Stimulated activated CD8-positive, alpha-beta memory T cell treated with anti-CD3 and anti-CD28 coated beads, Interleukin-12 subunit alpha, Interleukin-12 subunit beta, amount 100 ng/mL, for 4 hours (primary cell): Measurements from ENCODE around the gene OCA2.
"Not testable (repeated sequence)": the region's sequence is repeated elsewhere in the genome, so short reads cannot be mapped to it uniquely, and the experiment has no call there.

ENCODE experiments used
- DNase-seq: peaks from one replicate; pipeline ENCODE4 v3.0.0-alpha.2; 2020; ENCODE audit warnings: low read depth

The OCA2 gene

GRCh38 chr15:28023422-28023821 is 75.7 kb downstream of the OCA2 start:
- no peak for DNase-seq

GRCh38 chr15:28022961-28023360 is 76.2 kb downstream of the OCA2 start:
- no peak for DNase-seq

DNA sequence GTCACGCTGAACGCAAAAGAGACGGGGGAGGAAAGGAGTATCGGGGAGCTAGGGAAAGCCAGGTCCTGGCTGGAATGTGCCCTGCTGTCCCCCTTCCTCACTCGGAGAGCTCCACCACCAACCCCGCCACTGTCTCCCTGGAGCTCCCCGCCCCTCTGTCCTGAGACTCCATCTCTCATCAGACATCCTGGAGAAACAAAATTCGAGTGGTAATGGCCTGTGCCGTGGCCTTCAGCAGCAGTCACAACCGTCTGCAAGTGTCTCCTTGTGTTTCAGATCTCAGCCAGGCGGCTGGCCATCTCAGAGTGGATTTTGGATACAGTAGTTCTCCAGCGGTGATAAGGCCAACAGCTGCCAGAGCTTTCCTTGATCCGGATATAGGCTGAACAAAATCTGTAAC is 76.9 kb downstream of the OCA2 start:
- no peak for DNase-seq

DNA sequence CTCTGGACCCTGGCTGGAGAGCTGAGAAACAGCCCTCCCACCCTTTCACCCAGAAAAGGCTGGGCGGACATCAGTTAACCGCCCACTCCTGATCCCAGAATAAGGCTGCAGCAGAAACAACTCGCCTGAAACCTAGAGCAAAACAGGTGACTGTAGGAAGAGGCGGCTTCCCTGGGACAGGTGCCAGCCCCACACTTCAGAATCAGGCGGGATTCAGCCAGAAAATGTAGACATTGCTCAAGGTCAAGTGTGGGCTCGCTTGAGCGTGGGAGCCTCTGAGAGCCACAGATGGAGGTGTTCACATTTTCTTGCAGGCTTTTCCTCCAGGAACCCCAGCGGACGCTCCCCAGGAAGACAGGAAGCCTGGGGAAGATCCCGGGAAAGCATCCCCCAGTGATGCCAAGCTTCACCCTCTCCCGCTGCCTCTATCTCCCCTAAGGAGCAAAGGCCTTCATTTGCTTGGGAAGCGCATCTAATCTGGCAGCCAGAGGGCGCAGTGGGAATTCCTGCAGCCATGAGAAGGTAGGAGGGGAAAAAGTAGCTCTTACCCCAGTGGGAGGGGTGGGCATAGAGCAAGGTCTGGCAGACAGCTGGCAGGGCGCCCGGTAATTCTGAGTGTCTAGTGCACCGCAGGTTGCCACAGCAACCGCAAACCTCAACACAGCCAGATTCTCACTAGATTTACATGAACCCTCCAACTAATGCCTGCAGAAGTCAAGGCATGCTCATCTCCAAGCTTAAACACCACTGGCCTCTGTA is 77.7 kb downstream of the OCA2 start:
- DNase-seq: no peak

DNA sequence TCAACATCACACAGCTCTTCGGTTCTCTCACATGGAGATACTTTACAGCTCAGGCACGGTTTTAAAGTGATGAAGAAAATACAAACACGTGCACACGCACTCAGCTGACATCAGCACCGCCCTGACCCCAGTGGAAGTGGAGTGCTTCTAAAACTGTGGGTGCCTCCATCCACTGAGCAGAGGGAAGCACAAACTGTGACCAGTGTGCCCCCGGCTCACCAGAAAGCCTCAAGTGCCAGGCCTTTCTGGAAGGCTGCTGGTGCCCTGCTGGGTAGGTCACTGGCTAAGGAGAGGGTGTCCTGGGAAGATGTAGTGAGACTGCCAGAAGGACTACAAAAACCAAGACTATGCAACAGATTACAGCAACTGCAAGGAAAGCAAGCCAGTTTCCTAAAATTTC is 78.5 kb downstream of the OCA2 start:
- DNase-seq: no peak

- no peak for DNase-seq
These were observed 79.4 kb downstream of the OCA2 start for GRCh38 chr15:28019594-28020309.

- DNase-seq: no peak
These were observed 80.6 kb downstream of the OCA2 start for GRCh38 chr15:28018291-28019044.

GRCh38 chr15:28017423-28017924 is 81.6 kb downstream of the OCA2 start:
- DNase-seq: no peak

GRCh38 chr15:28015855-28016254 is 83.3 kb downstream of the OCA2 start:
- no peak for DNase-seq

GRCh38 chr15:28014623-28015200 is 84.4 kb downstream of the OCA2 start:
- no peak for DNase-seq

- DNase-seq: no peak
These were observed 85.1 kb downstream of the OCA2 start for GRCh38 chr15:28013976-28014375.

DNA sequence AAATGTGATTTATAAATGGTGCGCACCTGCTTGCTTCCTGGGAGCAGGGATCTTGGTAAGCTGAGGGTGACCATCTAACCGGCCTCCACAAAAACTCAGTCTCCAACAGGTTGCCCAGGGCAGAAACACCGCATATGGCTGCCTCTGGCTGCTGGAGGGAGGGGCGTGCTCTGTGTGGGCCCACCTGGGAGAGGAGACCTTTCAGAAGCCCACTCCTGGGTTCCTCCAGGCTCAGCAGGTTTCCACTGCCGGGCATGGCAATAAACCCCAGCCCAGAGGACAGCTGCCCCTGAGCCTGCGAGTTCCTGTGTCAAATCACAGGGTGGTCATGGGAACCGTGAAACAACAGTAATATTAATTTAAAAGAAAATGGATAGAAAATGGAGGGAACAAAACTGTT is 85.6 kb downstream of the OCA2 start:
- no peak for DNase-seq

GRCh38 chr15:28012231-28012630 is 86.9 kb downstream of the OCA2 start:
- no peak for DNase-seq

DNA sequence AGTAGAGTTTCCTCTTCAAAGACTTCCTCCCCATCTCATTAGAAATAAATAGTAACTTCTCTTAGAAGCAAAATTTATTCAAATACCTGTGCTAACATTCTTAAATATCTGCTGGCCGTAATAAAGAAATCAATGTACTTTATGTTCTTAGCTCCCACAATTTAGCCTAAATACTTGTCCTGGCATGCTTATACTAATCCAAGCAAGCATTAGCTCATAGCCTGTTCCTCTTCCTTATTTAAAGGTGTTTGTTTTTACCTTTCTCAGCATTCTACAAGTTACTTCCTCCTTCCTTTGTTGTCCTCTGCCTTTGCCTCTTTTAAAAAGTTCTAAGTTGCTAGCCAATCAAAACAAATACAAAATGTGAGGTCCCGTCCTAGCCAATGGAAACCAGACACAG is 90.9 kb downstream of the OCA2 start:
- not testable (repeated sequence) for DNase-seq

DNA sequence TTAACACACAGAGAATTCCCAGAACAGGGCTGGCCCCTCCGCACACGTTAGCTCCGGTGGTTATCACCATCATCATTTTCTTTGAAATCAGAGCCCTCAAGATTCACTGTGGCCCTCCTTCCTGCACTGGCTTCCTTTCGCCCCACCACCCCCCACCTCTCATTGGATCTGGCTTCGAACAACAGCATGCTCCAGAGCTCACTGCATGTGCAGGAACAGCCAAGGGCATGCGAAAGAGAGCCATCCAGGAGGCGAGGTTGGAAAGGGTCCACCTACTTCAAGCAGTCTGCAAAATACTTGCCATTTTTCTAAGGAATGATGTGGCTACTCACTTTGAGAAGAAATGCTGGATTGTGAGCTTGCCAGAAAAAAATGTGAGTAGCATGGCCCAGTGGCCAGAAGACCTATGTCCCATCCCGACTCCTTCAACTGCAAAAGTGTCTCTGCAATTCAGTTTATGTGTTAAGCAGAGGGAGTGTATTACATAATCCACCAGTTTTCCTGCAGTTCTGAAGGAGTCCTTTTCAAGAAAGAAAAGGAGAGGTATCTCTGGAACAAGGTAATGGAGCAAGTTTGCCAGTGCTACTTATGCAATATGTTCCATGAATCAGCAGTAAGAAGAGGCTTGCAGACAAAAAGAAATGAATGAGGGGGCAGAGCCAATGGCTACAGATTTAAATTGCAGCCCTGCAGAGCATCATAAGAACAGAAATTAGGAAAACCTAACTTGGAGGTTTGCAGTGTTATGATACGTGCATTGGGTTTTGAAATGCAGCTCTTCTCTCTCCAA is 92.8 kb downstream of the OCA2 start:
- DNase-seq: no peak

- no peak for DNase-seq
These were observed 94.0 kb downstream of the OCA2 start for GRCh38 chr15:28005004-28005527.

DNA sequence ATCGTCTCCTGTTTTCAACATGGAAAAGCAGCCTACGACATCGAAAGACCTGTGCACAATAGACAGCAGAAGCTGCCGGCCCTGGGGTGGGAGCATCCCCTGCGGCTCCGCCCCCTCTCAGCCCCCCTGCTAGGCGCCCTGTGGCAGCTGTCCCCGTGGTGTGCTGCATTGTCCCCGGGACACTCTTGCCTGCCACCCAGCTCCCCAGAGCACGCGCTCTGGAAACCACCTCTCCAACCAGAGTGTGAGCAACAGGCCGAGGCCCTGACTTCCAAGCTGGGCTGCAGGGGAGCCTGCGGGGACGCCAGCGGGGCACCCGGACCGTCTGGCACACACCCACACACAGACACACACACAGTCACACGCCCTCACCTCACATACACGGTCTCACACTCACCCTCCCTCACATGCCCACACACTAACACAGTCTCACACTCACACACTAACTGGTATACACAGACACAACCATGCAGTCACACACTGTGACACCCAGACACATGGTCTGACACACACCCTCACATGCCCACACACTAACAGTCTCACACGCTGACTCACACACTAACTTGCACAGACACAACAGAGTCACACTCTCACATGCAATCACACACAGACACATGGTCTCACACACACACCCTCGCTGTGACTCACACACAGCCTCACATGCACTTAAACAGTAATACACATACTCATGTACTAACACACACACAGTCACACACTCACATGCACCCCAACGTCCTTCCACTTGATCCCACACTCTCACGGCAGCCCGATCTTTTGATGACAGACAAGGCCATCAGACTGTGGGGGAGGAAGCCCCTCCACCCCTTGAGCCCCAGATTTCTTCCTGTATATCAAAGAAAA is 94.7 kb downstream of the OCA2 start:
- DNase-seq: no peak

DNA sequence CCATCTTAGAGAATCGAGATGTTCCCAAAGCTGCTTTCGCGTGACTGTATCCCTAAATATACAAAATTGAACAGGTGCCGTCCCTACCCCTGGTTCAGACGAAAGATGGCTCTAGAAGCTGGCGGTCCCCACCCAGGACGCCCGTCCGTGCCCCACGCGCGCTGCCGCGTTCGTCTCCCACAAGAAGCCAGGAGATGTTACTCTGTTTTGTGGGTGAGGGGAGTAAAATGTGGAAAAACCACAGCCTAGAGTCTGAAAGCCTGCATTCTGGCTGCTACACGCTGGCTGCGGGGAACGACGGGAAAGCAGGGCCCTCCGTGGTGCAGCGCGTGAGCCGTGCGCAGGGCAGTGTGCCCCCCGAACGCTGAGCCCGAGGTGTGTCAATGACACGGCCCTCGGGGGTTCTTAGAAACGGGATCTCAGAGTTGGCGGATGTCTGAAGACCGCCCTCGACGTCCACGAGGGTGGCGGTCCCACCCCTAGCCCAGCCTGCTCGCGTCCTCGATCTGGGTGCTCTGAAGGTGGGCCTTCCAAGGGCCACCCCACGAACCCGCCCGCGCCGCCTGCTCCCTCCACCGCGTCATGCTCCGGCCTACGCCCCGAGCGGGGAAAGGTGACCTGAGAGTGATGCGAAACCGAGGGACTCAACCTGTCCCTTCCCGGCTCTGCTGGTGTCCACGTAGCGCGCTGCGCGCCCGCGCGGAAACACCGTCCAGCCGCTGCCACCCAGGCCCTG is 95.6 kb downstream of the OCA2 start:
- no peak for DNase-seq

GRCh38 chr15:28002867-28003266 is 96.2 kb downstream of the OCA2 start:
- no peak for DNase-seq
